Measurements from ENCODE around the gene TCEA3.

DNA sequence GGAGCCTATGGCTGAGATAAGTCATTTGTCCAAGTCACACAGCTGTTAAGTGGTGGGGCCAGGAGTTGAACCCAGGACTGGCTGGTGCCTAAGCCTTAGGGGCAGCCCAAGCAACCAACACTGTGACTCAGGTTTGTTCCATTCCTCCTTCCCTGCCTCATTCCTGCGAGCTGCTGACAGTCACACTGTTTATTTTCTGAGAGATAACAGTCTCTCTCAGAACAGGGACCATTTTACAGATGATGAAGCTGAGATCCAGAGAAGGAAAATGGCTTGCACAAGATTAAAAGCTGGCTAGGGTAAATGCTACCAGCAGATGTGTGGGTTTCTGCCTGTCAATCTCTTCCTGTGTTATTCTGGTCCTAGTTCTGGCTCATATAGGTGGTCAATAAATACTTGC is 24.3 kb upstream of the TCEA3 start:
- TF ChIP-seq ZNF274 (IDR thresholded peaks at IDR 0.05; ENCODE audit: low read depth, low read length) (no peak), YY1 (IDR thresholded peaks at IDR 0.05; ENCODE audit: insufficient read depth, insufficient read length) (no peak)

All from NT2/D1 (cell line).